IMR-90 (cell line): ENCODE measurements around the gene SKAP1.

Experiments used
- CHD1 ChIP-seq: IDR thresholded peaks from 2 replicates; pipeline ENCODE4 v1.6.1; 2012; ENCODE audit warnings: low read depth, low read length, improper control_type of control experiment
- POLR2A ChIP-seq: IDR thresholded peaks from 2 replicates; pipeline ENCODE4 v1.6.1; 2012; ENCODE audit warnings: mild to moderate bottlenecking, low read depth, low read length
- RFX5 ChIP-seq: IDR thresholded peaks from 2 replicates; pipeline ENCODE4 v1.8.0; 2012; ENCODE audit warnings: low read depth, mild to moderate bottlenecking, low read length, moderate library complexity
- TF ChIP-seq, protein P1 (sequence below): conservative IDR thresholded peaks from 2 replicates; pipeline ENCODE4 v1.5.1; 2012; ENCODE audit warnings: mild to moderate bottlenecking, low read depth, low read length, improper control_type of control experiment

- TF ChIP-seq RFX5, result no peak
- TF ChIP-seq, protein P1, sequence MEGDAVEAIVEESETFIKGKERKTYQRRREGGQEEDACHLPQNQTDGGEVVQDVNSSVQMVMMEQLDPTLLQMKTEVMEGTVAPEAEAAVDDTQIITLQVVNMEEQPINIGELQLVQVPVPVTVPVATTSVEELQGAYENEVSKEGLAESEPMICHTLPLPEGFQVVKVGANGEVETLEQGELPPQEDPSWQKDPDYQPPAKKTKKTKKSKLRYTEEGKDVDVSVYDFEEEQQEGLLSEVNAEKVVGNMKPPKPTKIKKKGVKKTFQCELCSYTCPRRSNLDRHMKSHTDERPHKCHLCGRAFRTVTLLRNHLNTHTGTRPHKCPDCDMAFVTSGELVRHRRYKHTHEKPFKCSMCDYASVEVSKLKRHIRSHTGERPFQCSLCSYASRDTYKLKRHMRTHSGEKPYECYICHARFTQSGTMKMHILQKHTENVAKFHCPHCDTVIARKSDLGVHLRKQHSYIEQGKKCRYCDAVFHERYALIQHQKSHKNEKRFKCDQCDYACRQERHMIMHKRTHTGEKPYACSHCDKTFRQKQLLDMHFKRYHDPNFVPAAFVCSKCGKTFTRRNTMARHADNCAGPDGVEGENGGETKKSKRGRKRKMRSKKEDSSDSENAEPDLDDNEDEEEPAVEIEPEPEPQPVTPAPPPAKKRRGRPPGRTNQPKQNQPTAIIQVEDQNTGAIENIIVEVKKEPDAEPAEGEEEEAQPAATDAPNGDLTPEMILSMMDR, result no peak
- TF ChIP-seq POLR2A, result no peak
- no peak for TF ChIP-seq CHD1
Observed at GRCh38 chr17:48127371-48128051, 302.5 kb downstream of the SKAP1 start.
